Measurements from ENCODE around the gene LMO2.

DNA sequence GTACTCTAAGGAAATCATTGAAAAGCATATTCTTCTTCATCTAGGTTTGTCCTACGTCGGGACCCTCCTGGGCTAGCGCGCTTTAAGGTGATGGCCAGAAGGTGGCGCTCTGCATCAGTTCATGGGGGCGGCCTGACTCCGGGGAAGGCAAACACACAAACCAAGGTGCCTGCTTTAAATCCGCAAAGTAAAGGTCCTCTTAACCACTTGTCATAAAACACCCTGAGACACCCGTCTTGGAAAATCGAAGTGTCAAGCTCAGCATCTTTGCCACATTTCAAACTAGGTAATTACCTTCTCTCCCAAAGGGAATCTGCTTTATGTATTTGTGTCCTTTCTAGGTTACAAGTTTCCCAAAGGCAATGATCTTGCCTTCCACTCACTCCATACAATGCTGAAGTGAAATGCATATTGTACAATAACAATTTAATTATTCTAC is 33.9 kb downstream of the LMO2 start:
- no peak for TF ChIP-seq POLR2A (IDR thresholded peaks at IDR 0.05)
- TF ChIP-seq, protein P1, sequence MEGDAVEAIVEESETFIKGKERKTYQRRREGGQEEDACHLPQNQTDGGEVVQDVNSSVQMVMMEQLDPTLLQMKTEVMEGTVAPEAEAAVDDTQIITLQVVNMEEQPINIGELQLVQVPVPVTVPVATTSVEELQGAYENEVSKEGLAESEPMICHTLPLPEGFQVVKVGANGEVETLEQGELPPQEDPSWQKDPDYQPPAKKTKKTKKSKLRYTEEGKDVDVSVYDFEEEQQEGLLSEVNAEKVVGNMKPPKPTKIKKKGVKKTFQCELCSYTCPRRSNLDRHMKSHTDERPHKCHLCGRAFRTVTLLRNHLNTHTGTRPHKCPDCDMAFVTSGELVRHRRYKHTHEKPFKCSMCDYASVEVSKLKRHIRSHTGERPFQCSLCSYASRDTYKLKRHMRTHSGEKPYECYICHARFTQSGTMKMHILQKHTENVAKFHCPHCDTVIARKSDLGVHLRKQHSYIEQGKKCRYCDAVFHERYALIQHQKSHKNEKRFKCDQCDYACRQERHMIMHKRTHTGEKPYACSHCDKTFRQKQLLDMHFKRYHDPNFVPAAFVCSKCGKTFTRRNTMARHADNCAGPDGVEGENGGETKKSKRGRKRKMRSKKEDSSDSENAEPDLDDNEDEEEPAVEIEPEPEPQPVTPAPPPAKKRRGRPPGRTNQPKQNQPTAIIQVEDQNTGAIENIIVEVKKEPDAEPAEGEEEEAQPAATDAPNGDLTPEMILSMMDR (IDR thresholded peaks at IDR 0.05): peak; percentile 74 to 87 (median 84)
- no peak for TF ChIP-seq EP300 (IDR thresholded peaks at IDR 0.05)
